ENCODE data around the gene FOXL3. TPM values are rescaled to one million over a fixed set of nuclear protein-coding genes. Genes with fewer than 3 reads are reported as not detected.

Gene FOXL3
- total and polyA plus RNA-seq, 11 donors = not detected

- intact Hi-C loops (cut with DNase I) = loop anchor here in 6 of 10 donors (10.0 kb wide), 3 partner anchors 308 to 548 kb away; partner anchors contain the start of gene GET4 (in 1 of the 6)
- peaks cover 0 to 9% (median 0%) of the 10 kb centered on the region in 12 donors for H3K4me1 ChIP-seq
- H3K27me3 ChIP-seq = peaks cover 0 to 6% (median 0%) of the 10 kb centered on the region in 9 donors
- no peak overlapping the region for H3K27ac ChIP-seq
- TF ChIP-seq POLR2A (IDR thresholded peaks at IDR 0.05) = no peak
- no peak for TF ChIP-seq CTCF (IDR thresholded peaks at IDR 0.05)
- H3K4me3 ChIP-seq = no peak overlapping the region
- WGBS, 4 donors = 32 to 64% (median 49%) methylated on average over 5 to 6 of the region's 6 CpGs
- H3K9me3 ChIP-seq = peaks cover 0 to 6% (median 0%) of the 10 kb centered on the region in 12 donors
- H3K36me3 ChIP-seq = no peaks in the 10 kb centered on the region
- DNase-seq (no peak), ATAC-seq (peak in 1 of 4 donors; percentile 23)
Observed at GRCh38 chr7:326809-327232, 36.9 kb downstream of the FOXL3 start.

- no peak for ATAC-seq
- H3K4me3 ChIP-seq = no peak overlapping the region
- 86 to 90% (median 89%) methylated on average over 22 to 29 of the region's 29 CpGs for WGBS, 4 donors
- H3K36me3 ChIP-seq = no peaks in the 10 kb centered on the region
- H3K4me1 ChIP-seq = peaks cover 0 to 6% (median 2%) of the 10 kb centered on the region in 12 donors
- peaks cover 0 to 6% (median 0%) of the 10 kb centered on the region in 9 donors for H3K27me3 ChIP-seq
- DNase-seq = peak in 2 of 5 donors; percentile 18
- intact Hi-C loops (cut with DNase I) = loop anchor here in 6 of 10 donors (10.0 kb wide), 3 partner anchors 307 to 547 kb away; partner anchors contain the start of gene GET4 (in 1 of the 6)
- TF ChIP-seq CTCF (IDR thresholded peaks at IDR 0.05) (no peak), POLR2A (IDR thresholded peaks at IDR 0.05) (no peak)
- no peak overlapping the region for H3K27ac ChIP-seq
- peaks cover 0 to 6% (median 0%) of the 10 kb centered on the region in 12 donors for H3K9me3 ChIP-seq
Observed at GRCh38 chr7:327233-327931, 37.4 kb downstream of the FOXL3 start.

- ATAC-seq (no peak), DNase-seq (peak in 1 of 5 donors; percentile 12)
- peaks cover 0 to 6% (median 0%) of the 10 kb centered on the region in 9 donors for H3K27me3 ChIP-seq
- no peak overlapping the region for H3K27ac ChIP-seq
- peaks cover 0 to 6% (median 0%) of the 10 kb centered on the region in 12 donors for H3K9me3 ChIP-seq
- peaks cover 0 to 11% (median 9%) of the 10 kb centered on the region in 12 donors for H3K4me1 ChIP-seq
- 86 to 90% (median 89%) methylated on average over 22 of the region's 22 CpGs for WGBS, 4 donors
- intact Hi-C loops (cut with DNase I) = loop anchor here in 6 of 10 donors (10.0 kb wide), 3 partner anchors 307 to 547 kb away; partner anchors contain the start of gene GET4 (in 1 of the 6)
- no peak overlapping the region for H3K4me3 ChIP-seq
- H3K36me3 ChIP-seq = no peaks in the 10 kb centered on the region
- no peak for TF ChIP-seq CTCF (IDR thresholded peaks at IDR 0.05)
- no peak for TF ChIP-seq POLR2A (IDR thresholded peaks at IDR 0.05)
Observed at GRCh38 chr7:327991-328702, 38.2 kb downstream of the FOXL3 start.
